Breast epithelium (tissue), 3 donors: ENCODE results near the gene SS18.

Experiments used
- CTCF ChIP-seq, 3 donors: fragments of 450-650 bp; IDR thresholded peaks; one replicate each; pipeline ENCODE4 v1.5.1; 2016 to 2017; ENCODE audit warnings: antibody characterized with exemption in 3 of 3, mild to moderate bottlenecking in 3 of 3, moderate library complexity in 3 of 3
- POLR2A ChIP-seq: fragments of 450-650 bp; IDR thresholded peaks from one replicate; pipeline ENCODE4 v1.6.1; 2016; ENCODE audit warnings: antibody characterized with exemption, mild to moderate bottlenecking, moderate library complexity
- POLR2AphosphoS5 ChIP-seq, 3 donors: sonication (generic); formaldehyde crosslinking; IDR thresholded peaks; one replicate each; pipeline ENCODE4 v1.6.1; 2017; ENCODE audit warnings: antibody characterized with exemption in 3 of 3

- TF ChIP-seq CTCF (IDR thresholded peaks at IDR 0.05) = no peak
- no peak for TF ChIP-seq POLR2AphosphoS5 (IDR thresholded peaks at IDR 0.05)
- TF ChIP-seq POLR2A = no peak
Observed at GRCh38 chr18:25992566-25992965, 97.8 kb downstream of the SS18 start.
